HepG2 (cell line): Measurements from ENCODE around the gene CAPN15. TPM values are rescaled to one million over a fixed set of nuclear protein-coding genes. Genes with fewer than 3 reads are reported as not detected.

Source experiments
- AHR ChIP-seq: IDR thresholded peaks from 2 replicates; pipeline ENCODE4 v1.6.1; 2018; ENCODE audit warnings: missing genetic modification reagents, missing compliant biosample characterization
- ATRX ChIP-seq: sonication (generic); formaldehyde crosslinking; IDR thresholded peaks from 2 replicates; pipeline ENCODE4 v1.4.0; 2020; ENCODE audit warnings: missing genetic modification reagents, borderline replicate concordance
- EEA1 ChIP-seq: sonication (generic); formaldehyde crosslinking; IDR thresholded peaks from 2 replicates; pipeline ENCODE4 v1.5.1; 2020; ENCODE audit warnings: mild to moderate bottlenecking, missing genetic modification reagents, borderline replicate concordance
- HMG20A ChIP-seq: IDR thresholded peaks from 2 replicates; pipeline ENCODE4 v1.6.1; 2016; ENCODE audit warnings: borderline replicate concordance
- IKZF1 ChIP-seq: fragments of 450-650 bp; IDR thresholded peaks from 2 replicates; pipeline ENCODE4 v1.7.1; 2016
- KDM5A ChIP-seq: fragments of 200-600 bp; sonication (generic); IDR thresholded peaks from 2 replicates; pipeline ENCODE4 v1.7.0; 2018; ENCODE audit warnings: antibody characterized with exemption, mild to moderate bottlenecking, low read length, borderline replicate concordance
- KLF9 ChIP-seq: IDR thresholded peaks from 2 replicates; pipeline ENCODE4 v1.6.1; 2016; ENCODE audit warnings: low read depth
- NFYB ChIP-seq: sonication (generic); formaldehyde crosslinking; IDR thresholded peaks from 2 replicates; pipeline ENCODE4 v1.4.0; 2020; ENCODE audit warnings: missing genetic modification reagents
- PLRG1 ChIP-seq: fragments of 450-650 bp; conservative IDR thresholded peaks from 2 replicates; pipeline ENCODE4 v1.6.1; 2016
- POLR2A ChIP-seq, 2 experiments: IDR thresholded peaks; 2 replicates each; pipeline ENCODE4 v1.6.1; 2011; ENCODE audit warnings: low read depth in 2 of 2, low read length in 2 of 2, mild to moderate bottlenecking in 1 of 2, moderate library complexity in 1 of 2; ENCODE audit not compliant: insufficient read depth in 1 of 2
- SOX6 ChIP-seq, 2 experiments: fragments of 450-650 bp in 1 of 2; sonication (generic) in 1 of 2; formaldehyde crosslinking in 1 of 2; IDR thresholded peaks; 2 replicates each; pipeline versions ENCODE4 v1.4.0 to v1.6.1; 2017 to 2020; ENCODE audit warnings: antibody characterized with exemption in 1 of 2, mild to moderate bottlenecking in 1 of 2, missing genetic modification reagents in 1 of 2
- ZC3H13 ChIP-seq: sonication (generic); formaldehyde crosslinking; IDR thresholded peaks from 2 replicates; pipeline ENCODE4 v1.8.1; 2023; ENCODE audit warnings: mild to moderate bottlenecking, missing genetic modification reagents, moderate library complexity
- ZNF234 ChIP-seq: sonication (generic); formaldehyde crosslinking; conservative IDR thresholded peaks from 2 replicates; pipeline ENCODE4 v1.5.1; 2020; ENCODE audit warnings: mild to moderate bottlenecking, missing genetic modification reagents
- ZNF264 ChIP-seq: sonication (generic); formaldehyde crosslinking; IDR thresholded peaks from 2 replicates; pipeline ENCODE4 v1.4.0; 2020; ENCODE audit warnings: missing genetic modification reagents
- ZNF382 ChIP-seq: sonication (generic); formaldehyde crosslinking; IDR thresholded peaks from 2 replicates; pipeline ENCODE4 v1.5.0; 2020; ENCODE audit warnings: missing genetic modification reagents, mild to moderate bottlenecking, borderline replicate concordance
- ZNF670 ChIP-seq: sonication (generic); formaldehyde crosslinking; IDR thresholded peaks from 2 replicates; pipeline ENCODE4 v1.8.0; 2022; ENCODE audit warnings: mild to moderate bottlenecking, missing genetic modification reagents, borderline replicate concordance
- polyA plus RNA-seq, 8 experiments: library from polyadenylated mRNA; depleted of rRNA in 3 of 8; stranded (reverse) in 7 of 8; unstranded in 1 of 8; fragments of >200 nt; fragmentation: Illumina TruSeq in 4 of 8; extraction: Trizol in 4 of 8; gene quantifications; 2 replicates each; pipeline versions ENCODE4 v1.2.1 to v1.2.3, GENCODE V29; 2011 to 2016; ENCODE audit warnings: low read depth in 4 of 8, missing spikeins in 1 of 8, mixed read lengths in 1 of 8; ENCODE audit not compliant: insufficient read depth in 1 of 8
- total RNA-seq, 5 experiments: library from RNA; depleted of rRNA; stranded (reverse); fragments of >200 nt; fragmentation: Illumina TruSeq; extraction: Trizol; gene quantifications; 2 replicates each; pipeline ENCODE4 v1.2.3, GENCODE V29; 2016; ENCODE audit warnings: low read depth in 1 of 5
- TF ChIP-seq, protein P1 (sequence below): sonication (generic); formaldehyde crosslinking; IDR thresholded peaks from 2 replicates; pipeline ENCODE4 v1.4.0; 2020; ENCODE audit warnings: mild to moderate bottlenecking, low read depth, missing genetic modification reagents
- TF ChIP-seq, protein P2 (sequence below): sonication (generic); formaldehyde crosslinking; IDR thresholded peaks from 2 replicates; pipeline ENCODE4 v1.4.0; 2020; ENCODE audit warnings: missing genetic modification reagents
- TF ChIP-seq, protein P3 (sequence below): sonication (generic); formaldehyde crosslinking; IDR thresholded peaks from 2 replicates; pipeline ENCODE4 v1.5.0; 2020; ENCODE audit warnings: mild to moderate bottlenecking, missing genetic modification reagents, borderline replicate concordance

CAPN15 gene
- total and polyA plus RNA-seq, 2 of the 13 experiments (the other 11 are each of a cell fraction or from before 2014, with no cell fraction given) = 14.9 to 24.5 TPM

DNA sequence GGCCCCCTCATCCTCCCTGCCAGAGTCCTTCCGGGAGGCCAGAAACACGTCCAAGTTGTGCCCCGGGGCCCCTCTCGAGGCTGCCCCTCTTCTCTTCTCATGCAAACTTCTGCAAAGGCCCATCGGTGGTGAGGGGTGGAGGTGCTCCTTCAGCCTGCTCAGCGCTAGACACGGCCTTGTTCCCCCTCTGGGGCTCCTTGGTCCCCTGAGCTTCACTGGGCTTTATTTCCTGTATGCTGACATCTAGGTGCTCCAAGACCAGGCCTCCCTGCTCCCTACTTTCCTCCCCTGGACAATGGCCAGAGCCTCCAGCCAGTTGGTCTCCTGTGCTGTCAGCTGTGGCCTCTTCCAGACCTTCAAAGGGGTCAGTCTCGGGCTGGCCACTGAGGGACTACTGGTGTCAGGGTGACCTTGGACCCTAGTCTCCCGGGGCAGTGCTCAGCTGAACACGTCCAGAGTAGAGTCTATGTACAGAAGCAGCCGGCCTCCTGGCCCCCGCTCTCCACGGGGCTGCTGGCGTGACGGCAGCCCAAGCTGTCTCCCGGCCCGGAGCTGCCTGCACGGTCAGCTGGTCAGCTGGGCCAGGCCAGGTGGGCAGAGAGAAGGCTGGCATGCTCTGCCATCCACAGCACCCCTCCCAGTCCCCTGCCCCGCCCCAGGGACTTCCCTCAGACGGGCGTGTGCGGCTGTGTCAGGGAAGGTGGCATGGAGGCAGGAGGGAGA lies 30.9 kb downstream of the CAPN15 start (continued):
- TF ChIP-seq PLRG1 = no peak
- TF ChIP-seq ZNF382 = no peak
- TF ChIP-seq, protein P1, sequence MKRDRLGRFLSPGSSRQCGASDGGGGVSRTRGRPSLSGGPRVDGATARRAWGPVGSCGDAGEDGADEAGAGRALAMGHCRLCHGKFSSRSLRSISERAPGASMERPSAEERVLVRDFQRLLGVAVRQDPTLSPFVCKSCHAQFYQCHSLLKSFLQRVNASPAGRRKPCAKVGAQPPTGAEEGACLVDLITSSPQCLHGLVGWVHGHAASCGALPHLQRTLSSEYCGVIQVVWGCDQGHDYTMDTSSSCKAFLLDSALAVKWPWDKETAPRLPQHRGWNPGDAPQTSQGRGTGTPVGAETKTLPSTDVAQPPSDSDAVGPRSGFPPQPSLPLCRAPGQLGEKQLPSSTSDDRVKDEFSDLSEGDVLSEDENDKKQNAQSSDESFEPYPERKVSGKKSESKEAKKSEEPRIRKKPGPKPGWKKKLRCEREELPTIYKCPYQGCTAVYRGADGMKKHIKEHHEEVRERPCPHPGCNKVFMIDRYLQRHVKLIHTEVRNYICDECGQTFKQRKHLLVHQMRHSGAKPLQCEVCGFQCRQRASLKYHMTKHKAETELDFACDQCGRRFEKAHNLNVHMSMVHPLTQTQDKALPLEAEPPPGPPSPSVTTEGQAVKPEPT (CRISPR knock-in tag) = no peak
- TF ChIP-seq HMG20A = peak; percentile 68; the same call in 1 of the 2 replicates
- TF ChIP-seq ZNF234 (CRISPR knock-in tag) = no peak
- TF ChIP-seq, protein P2, sequence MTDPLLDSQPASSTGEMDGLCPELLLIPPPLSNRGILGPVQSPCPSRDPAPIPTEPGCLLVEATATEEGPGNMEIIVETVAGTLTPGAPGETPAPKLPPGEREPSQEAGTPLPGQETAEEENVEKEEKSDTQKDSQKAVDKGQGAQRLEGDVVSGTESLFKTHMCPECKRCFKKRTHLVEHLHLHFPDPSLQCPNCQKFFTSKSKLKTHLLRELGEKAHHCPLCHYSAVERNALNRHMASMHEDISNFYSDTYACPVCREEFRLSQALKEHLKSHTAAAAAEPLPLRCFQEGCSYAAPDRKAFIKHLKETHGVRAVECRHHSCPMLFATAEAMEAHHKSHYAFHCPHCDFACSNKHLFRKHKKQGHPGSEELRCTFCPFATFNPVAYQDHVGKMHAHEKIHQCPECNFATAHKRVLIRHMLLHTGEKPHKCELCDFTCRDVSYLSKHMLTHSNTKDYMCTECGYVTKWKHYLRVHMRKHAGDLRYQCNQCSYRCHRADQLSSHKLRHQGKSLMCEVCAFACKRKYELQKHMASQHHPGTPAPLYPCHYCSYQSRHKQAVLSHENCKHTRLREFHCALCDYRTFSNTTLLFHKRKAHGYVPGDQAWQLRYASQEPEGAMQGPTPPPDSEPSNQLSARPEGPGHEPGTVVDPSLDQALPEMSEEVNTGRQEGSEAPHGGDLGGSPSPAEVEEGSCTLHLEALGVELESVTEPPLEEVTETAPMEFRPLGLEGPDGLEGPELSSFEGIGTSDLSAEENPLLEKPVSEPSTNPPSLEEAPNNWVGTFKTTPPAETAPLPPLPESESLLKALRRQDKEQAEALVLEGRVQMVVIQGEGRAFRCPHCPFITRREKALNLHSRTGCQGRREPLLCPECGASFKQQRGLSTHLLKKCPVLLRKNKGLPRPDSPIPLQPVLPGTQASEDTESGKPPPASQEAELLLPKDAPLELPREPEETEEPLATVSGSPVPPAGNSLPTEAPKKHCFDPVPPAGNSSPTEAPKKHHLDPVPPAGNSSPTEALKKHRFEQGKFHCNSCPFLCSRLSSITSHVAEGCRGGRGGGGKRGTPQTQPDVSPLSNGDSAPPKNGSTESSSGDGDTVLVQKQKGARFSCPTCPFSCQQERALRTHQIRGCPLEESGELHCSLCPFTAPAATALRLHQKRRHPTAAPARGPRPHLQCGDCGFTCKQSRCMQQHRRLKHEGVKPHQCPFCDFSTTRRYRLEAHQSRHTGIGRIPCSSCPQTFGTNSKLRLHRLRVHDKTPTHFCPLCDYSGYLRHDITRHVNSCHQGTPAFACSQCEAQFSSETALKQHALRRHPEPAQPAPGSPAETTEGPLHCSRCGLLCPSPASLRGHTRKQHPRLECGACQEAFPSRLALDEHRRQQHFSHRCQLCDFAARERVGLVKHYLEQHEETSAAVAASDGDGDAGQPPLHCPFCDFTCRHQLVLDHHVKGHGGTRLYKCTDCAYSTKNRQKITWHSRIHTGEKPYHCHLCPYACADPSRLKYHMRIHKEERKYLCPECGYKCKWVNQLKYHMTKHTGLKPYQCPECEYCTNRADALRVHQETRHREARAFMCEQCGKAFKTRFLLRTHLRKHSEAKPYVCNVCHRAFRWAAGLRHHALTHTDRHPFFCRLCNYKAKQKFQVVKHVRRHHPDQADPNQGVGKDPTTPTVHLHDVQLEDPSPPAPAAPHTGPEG (CRISPR knock-in tag) = no peak
- no peak for TF ChIP-seq EEA1 (CRISPR knock-in tag)
- no peak; the same call in 1 of the 2 replicates for TF ChIP-seq ZNF670 (CRISPR knock-in tag)
- TF ChIP-seq, protein P3, sequence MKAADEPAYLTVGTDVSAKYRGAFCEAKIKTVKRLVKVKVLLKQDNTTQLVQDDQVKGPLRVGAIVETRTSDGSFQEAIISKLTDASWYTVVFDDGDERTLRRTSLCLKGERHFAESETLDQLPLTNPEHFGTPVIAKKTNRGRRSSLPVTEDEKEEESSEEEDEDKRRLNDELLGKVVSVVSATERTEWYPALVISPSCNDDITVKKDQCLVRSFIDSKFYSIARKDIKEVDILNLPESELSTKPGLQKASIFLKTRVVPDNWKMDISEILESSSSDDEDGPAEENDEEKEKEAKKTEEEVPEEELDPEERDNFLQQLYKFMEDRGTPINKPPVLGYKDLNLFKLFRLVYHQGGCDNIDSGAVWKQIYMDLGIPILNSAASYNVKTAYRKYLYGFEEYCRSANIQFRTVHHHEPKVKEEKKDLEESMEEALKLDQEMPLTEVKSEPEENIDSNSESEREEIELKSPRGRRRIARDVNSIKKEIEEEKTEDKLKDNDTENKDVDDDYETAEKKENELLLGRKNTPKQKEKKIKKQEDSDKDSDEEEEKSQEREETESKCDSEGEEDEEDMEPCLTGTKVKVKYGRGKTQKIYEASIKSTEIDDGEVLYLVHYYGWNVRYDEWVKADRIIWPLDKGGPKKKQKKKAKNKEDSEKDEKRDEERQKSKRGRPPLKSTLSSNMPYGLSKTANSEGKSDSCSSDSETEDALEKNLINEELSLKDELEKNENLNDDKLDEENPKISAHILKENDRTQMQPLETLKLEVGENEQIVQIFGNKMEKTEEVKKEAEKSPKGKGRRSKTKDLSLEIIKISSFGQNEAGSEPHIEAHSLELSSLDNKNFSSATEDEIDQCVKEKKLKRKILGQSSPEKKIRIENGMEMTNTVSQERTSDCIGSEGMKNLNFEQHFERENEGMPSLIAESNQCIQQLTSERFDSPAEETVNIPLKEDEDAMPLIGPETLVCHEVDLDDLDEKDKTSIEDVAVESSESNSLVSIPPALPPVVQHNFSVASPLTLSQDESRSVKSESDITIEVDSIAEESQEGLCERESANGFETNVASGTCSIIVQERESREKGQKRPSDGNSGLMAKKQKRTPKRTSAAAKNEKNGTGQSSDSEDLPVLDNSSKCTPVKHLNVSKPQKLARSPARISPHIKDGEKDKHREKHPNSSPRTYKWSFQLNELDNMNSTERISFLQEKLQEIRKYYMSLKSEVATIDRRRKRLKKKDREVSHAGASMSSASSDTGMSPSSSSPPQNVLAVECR = peak; percentile 95
- no peak; the same call in 1 of the 2 replicates for TF ChIP-seq NFYB (CRISPR knock-in tag)
- no peak for TF ChIP-seq SOX6 (IDR thresholded peaks at IDR 0.05)
- TF ChIP-seq SOX6 (CRISPR knock-in tag; IDR thresholded peaks at IDR 0.05) = peak; percentile 86
- TF ChIP-seq POLR2A (IDR thresholded peaks at IDR 0.05; ENCODE audit: insufficient read depth in 1 of 2, low read depth in 2 of 2, low read length in 2 of 2) = no peak
- no peak for TF ChIP-seq IKZF1
- TF ChIP-seq KLF9 (CRISPR knock-in tag) = no peak
- TF ChIP-seq AHR (CRISPR knock-in tag) = no peak
- no peak for TF ChIP-seq ZC3H13 (CRISPR knock-in tag)
- no peak for TF ChIP-seq ATRX (CRISPR knock-in tag)
- TF ChIP-seq KDM5A = no peak
- no peak for TF ChIP-seq ZNF264
